Measurements from ENCODE around the gene DNAH5. TPM values are rescaled to one million over a fixed set of nuclear protein-coding genes. Genes with fewer than 3 reads are reported as not detected.

The DNAH5 gene
- polyA plus RNA-seq, 2 donors: 0.08 to 0.12 TPM

DNA sequence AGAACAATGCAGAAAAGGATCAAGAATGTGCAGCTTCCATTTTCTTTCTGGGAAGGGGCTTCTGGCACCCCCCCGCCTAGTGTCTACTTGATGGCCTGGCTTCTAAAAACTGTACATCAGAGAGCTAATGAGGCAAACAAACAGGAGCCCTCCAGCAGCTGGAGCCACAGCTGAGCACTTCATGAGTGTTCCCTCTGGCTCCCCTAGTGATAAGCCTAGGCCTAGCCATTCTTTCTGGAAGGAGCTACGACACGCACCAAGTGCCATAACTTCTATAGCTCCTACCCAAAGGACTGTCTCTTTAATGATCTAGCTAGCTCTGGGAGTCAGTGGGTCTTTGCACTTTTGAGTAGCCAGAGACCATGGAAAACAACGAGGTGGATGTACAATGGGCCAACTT is 66.1 kb downstream of the DNAH5 start:
- Histone ChIP-seq H3K4me3 (ENCODE audit: low read depth in 1 of 2, low read length in 2 of 2) (no peak overlapping the region), H3K9me3 (ENCODE audit: control insufficient read depth in 2 of 2, insufficient read depth in 1 of 2, low read depth in 1 of 2, low read length in 1 of 2) (peaks cover 0 to 2% of the 10 kb centered on the region in 2 donors)
- WGBS, 2 donors: 76 to 78% methylated on average over 4 of the region's 4 CpGs

DNA sequence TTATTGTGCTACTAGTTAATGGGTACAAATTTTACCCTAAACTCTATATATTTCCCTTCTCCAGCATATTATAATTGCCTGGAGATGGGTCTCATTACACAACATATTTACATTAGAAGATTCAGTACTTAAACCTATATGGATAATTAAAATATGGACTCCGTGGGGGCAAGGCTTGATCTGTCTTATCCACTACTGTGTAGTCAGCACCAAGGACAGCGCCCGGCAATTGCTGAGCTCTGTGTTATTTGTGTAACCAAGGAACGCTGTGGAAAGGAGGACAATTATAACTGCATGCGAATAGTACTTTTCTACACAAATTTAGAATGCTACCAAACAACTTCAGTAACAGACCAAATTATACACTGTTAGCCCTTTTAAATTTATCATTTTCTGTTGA is 77.7 kb downstream of the DNAH5 start:
- no peaks in the 10 kb centered on the region for H3K36me3 ChIP-seq (ENCODE audit: control insufficient read depth in 2 of 2, insufficient read depth in 2 of 2, low read length in 1 of 2)
- no peaks in the 10 kb centered on the region for H3K27me3 ChIP-seq (ENCODE audit: control insufficient read depth in 1 of 2, insufficient read depth in 2 of 2, low read length in 2 of 2)
- no peak overlapping the region for H3K27ac ChIP-seq (ENCODE audit: low read depth in 2 of 2, low read length in 1 of 2)
- no peaks in the 10 kb centered on the region for H3K4me1 ChIP-seq (ENCODE audit: control insufficient read depth in 2 of 2, insufficient read depth in 2 of 2, low read length in 1 of 2)
- WGBS, 2 donors: 24 to 25% methylated on average over 5 of the region's 5 CpGs
- H3K4me3 ChIP-seq (ENCODE audit: low read depth in 1 of 2, low read length in 2 of 2): no peak overlapping the region
- H3K9me3 ChIP-seq (ENCODE audit: control insufficient read depth in 2 of 2, insufficient read depth in 1 of 2, low read depth in 1 of 2, low read length in 1 of 2): peaks cover 0 to 3% of the 10 kb centered on the region in 2 donors

More for the DNA sequence above, 66.1 kb downstream of the DNAH5 start:
- Histone ChIP-seq H3K36me3 (ENCODE audit: control insufficient read depth in 2 of 2, insufficient read depth in 2 of 2, low read length in 1 of 2) (no peaks in the 10 kb centered on the region), H3K4me1 (ENCODE audit: control insufficient read depth in 2 of 2, insufficient read depth in 2 of 2, low read length in 1 of 2) (no peaks in the 10 kb centered on the region), H3K27ac (ENCODE audit: low read depth in 2 of 2, low read length in 1 of 2) (no peak overlapping the region), H3K27me3 (ENCODE audit: control insufficient read depth in 1 of 2, insufficient read depth in 2 of 2, low read length in 2 of 2) (no peaks in the 10 kb centered on the region)

DNA sequence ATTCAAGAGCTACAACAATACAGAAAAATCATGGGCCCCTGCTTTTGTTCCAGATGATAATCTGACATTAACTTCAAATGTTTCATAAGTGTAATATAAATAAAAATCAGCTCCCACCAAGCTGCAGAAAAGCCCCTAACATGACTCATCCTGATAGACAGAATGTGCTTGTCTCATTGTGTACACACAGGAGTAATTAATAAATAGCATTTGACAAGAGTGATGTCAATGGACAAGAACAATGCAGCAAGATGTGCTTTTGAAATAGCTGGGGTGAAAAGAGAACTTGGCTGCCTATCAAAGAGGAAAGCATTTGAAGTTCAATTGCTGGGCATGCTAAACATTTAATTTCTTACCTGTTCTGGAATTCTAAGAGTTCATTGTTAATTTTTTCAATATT is 79.2 kb downstream of the DNAH5 start:
- Histone ChIP-seq H3K27me3 (ENCODE audit: control insufficient read depth in 1 of 2, insufficient read depth in 2 of 2, low read length in 2 of 2) (no peaks in the 10 kb centered on the region), H3K4me3 (ENCODE audit: low read depth in 1 of 2, low read length in 2 of 2) (no peak overlapping the region), H3K36me3 (ENCODE audit: control insufficient read depth in 2 of 2, insufficient read depth in 2 of 2, low read length in 1 of 2) (no peaks in the 10 kb centered on the region), H3K4me1 (ENCODE audit: control insufficient read depth in 2 of 2, insufficient read depth in 2 of 2, low read length in 1 of 2) (no peaks in the 10 kb centered on the region), H3K27ac (ENCODE audit: low read depth in 2 of 2, low read length in 1 of 2) (no peak overlapping the region), H3K9me3 (ENCODE audit: control insufficient read depth in 2 of 2, insufficient read depth in 1 of 2, low read depth in 1 of 2, low read length in 1 of 2) (peaks cover 0 to 3% of the 10 kb centered on the region in 2 donors)

GRCh38 chr5:13860146-13860545 is 84.3 kb downstream of the DNAH5 start:
- Histone ChIP-seq H3K9me3 (ENCODE audit: control insufficient read depth in 2 of 2, insufficient read depth in 1 of 2, low read depth in 1 of 2, low read length in 1 of 2) (peaks cover 0 to 3% of the 10 kb centered on the region in 2 donors), H3K36me3 (ENCODE audit: control insufficient read depth in 2 of 2, insufficient read depth in 2 of 2, low read length in 1 of 2) (no peaks in the 10 kb centered on the region), H3K27me3 (ENCODE audit: control insufficient read depth in 1 of 2, insufficient read depth in 2 of 2, low read length in 2 of 2) (no peaks in the 10 kb centered on the region), H3K27ac (ENCODE audit: low read depth in 2 of 2, low read length in 1 of 2) (no peak overlapping the region), H3K4me1 (ENCODE audit: control insufficient read depth in 2 of 2, insufficient read depth in 2 of 2, low read length in 1 of 2) (no peaks in the 10 kb centered on the region), H3K4me3 (ENCODE audit: low read depth in 1 of 2, low read length in 2 of 2) (no peak overlapping the region)
- 74 to 78% methylated on average over 4 of the region's 4 CpGs for WGBS, 2 donors

GRCh38 chr5:13859270-13860065 is 85.0 kb downstream of the DNAH5 start:
- H3K27ac ChIP-seq (ENCODE audit: low read depth in 2 of 2, low read length in 1 of 2): no peak overlapping the region
- WGBS, 2 donors: 63 to 67% methylated on average over 5 of the region's 5 CpGs
- H3K9me3 ChIP-seq (ENCODE audit: control insufficient read depth in 2 of 2, insufficient read depth in 1 of 2, low read depth in 1 of 2, low read length in 1 of 2): peaks cover 0 to 3% of the 10 kb centered on the region in 2 donors
- no peaks in the 10 kb centered on the region for H3K27me3 ChIP-seq (ENCODE audit: control insufficient read depth in 1 of 2, insufficient read depth in 2 of 2, low read length in 2 of 2)
- H3K4me1 ChIP-seq (ENCODE audit: control insufficient read depth in 2 of 2, insufficient read depth in 2 of 2, low read length in 1 of 2): no peaks in the 10 kb centered on the region
- no peak overlapping the region for H3K4me3 ChIP-seq (ENCODE audit: low read depth in 1 of 2, low read length in 2 of 2)
- no peaks in the 10 kb centered on the region for H3K36me3 ChIP-seq (ENCODE audit: control insufficient read depth in 2 of 2, insufficient read depth in 2 of 2, low read length in 1 of 2)

DNA sequence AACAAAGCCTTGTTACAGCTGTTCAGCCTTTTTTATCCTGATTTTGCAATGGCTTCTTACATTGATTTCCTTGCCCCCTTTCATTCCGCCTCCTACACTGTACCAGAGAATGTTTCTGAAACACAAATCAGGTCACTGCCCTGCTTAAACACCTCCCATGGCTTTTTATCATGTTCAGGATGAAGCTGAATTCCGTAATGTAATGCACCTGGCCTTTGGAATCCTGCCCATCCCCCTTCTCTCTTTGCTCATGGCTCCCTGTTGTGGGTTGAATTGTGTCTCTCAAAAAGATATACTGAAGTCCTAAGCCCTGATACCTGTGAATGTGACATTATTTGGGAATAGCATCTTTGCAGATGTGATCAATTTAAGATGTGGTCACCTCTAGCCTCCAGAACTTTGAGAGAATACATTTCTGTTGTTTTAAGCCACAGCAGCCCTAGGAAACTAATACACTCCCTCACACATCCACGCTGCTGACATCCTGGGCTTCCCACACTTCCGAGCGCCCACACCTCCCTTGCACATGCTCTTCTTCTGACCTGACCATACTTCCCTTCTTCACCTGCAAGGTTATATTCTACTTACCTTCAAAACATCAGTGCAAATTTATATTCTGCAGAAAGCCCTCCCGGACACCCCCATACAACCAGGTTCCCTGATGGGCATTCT is 101.2 kb downstream of the DNAH5 start:
- no peak overlapping the region for H3K27ac ChIP-seq (ENCODE audit: low read depth in 2 of 2, low read length in 1 of 2)
- no peak overlapping the region for H3K4me3 ChIP-seq (ENCODE audit: low read depth in 1 of 2, low read length in 2 of 2)
- no peaks in the 10 kb centered on the region for H3K9me3 ChIP-seq (ENCODE audit: control insufficient read depth in 2 of 2, insufficient read depth in 1 of 2, low read depth in 1 of 2, low read length in 1 of 2)
- 73 to 75% methylated on average over 6 of the region's 6 CpGs for WGBS, 2 donors
- no peaks in the 10 kb centered on the region for H3K36me3 ChIP-seq (ENCODE audit: control insufficient read depth in 2 of 2, insufficient read depth in 2 of 2, low read length in 1 of 2)
- no peaks in the 10 kb centered on the region for H3K4me1 ChIP-seq (ENCODE audit: control insufficient read depth in 2 of 2, insufficient read depth in 2 of 2, low read length in 1 of 2)
- H3K27me3 ChIP-seq (ENCODE audit: control insufficient read depth in 1 of 2, insufficient read depth in 2 of 2, low read length in 2 of 2): no peaks in the 10 kb centered on the region

DNA sequence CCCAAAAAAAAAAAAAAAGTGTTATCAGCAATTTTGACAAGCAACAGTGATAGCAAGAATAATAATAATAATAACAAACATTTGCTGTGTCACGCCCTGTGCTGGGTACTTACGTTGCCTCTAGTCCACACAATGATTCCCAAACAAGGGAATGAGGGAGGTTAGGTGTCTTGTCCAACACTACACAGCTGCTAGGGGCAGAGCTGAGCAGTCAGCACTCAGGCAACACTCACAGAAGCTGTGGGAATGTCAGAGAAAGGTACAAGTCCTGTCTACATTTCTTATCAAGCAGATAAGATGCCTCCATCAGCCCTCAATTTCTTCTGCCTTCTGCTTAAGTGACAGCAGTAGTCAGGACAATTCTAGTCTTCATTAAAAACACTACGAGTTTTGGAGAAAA is 111.0 kb downstream of the DNAH5 start:
- 41 to 47% methylated on average over 3 of the region's 3 CpGs for WGBS, 2 donors
- Histone ChIP-seq H3K27ac (ENCODE audit: low read depth in 2 of 2, low read length in 1 of 2) (no peak overlapping the region), H3K9me3 (ENCODE audit: control insufficient read depth in 2 of 2, insufficient read depth in 1 of 2, low read depth in 1 of 2, low read length in 1 of 2) (no peaks in the 10 kb centered on the region), H3K4me3 (ENCODE audit: low read depth in 1 of 2, low read length in 2 of 2) (no peak overlapping the region), H3K36me3 (ENCODE audit: control insufficient read depth in 2 of 2, insufficient read depth in 2 of 2, low read length in 1 of 2) (no peaks in the 10 kb centered on the region), H3K27me3 (ENCODE audit: control insufficient read depth in 1 of 2, insufficient read depth in 2 of 2, low read length in 2 of 2) (no peaks in the 10 kb centered on the region), H3K4me1 (ENCODE audit: control insufficient read depth in 2 of 2, insufficient read depth in 2 of 2, low read length in 1 of 2) (no peaks in the 10 kb centered on the region)

- Histone ChIP-seq H3K27me3 (ENCODE audit: control insufficient read depth in 1 of 2, insufficient read depth in 2 of 2, low read length in 2 of 2) (no peaks in the 10 kb centered on the region), H3K9me3 (ENCODE audit: control insufficient read depth in 2 of 2, insufficient read depth in 1 of 2, low read depth in 1 of 2, low read length in 1 of 2) (peaks cover 0 to 2% of the 10 kb centered on the region in 2 donors), H3K36me3 (ENCODE audit: control insufficient read depth in 2 of 2, insufficient read depth in 2 of 2, low read length in 1 of 2) (no peaks in the 10 kb centered on the region), H3K4me1 (ENCODE audit: control insufficient read depth in 2 of 2, insufficient read depth in 2 of 2, low read length in 1 of 2) (no peaks in the 10 kb centered on the region), H3K4me3 (ENCODE audit: low read depth in 1 of 2, low read length in 2 of 2) (no peak overlapping the region), H3K27ac (ENCODE audit: low read depth in 2 of 2, low read length in 1 of 2) (no peak overlapping the region)
- WGBS, 2 donors: 35 to 39% methylated on average over 3 of the region's 3 CpGs
These were observed 113.1 kb downstream of the DNAH5 start for GRCh38 chr5:13831351-13831750.

DNA sequence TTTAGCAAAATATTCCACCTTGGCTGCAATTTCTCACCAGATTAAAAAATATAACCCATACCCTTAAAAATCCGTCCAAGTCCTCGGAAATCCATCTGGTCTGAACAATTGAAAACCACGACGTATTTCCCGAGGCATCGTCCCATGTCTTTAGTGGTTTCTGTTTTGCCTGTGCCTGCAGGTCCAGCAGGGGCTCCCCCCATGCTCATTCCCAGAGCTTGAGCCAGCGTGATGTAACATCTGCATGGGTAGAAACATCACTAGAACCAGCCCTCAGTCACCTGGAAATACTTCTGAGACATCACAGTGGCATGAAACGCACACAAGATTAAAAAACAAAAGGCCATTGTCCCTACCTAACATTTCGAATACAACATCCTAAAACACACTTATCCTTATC is 114.0 kb downstream of the DNAH5 start:
- H3K27me3 ChIP-seq (ENCODE audit: control insufficient read depth in 1 of 2, insufficient read depth in 2 of 2, low read length in 2 of 2): no peaks in the 10 kb centered on the region
- H3K4me3 ChIP-seq (ENCODE audit: low read depth in 1 of 2, low read length in 2 of 2): no peak overlapping the region
- H3K36me3 ChIP-seq (ENCODE audit: control insufficient read depth in 2 of 2, insufficient read depth in 2 of 2, low read length in 1 of 2): no peaks in the 10 kb centered on the region
- no peaks in the 10 kb centered on the region for H3K4me1 ChIP-seq (ENCODE audit: control insufficient read depth in 2 of 2, insufficient read depth in 2 of 2, low read length in 1 of 2)
- 50 to 55% methylated on average over 9 of the region's 9 CpGs for WGBS, 2 donors
- H3K27ac ChIP-seq (ENCODE audit: low read depth in 2 of 2, low read length in 1 of 2): no peak overlapping the region
- peaks cover 0 to 2% of the 10 kb centered on the region in 2 donors for H3K9me3 ChIP-seq (ENCODE audit: control insufficient read depth in 2 of 2, insufficient read depth in 1 of 2, low read depth in 1 of 2, low read length in 1 of 2)

DNA sequence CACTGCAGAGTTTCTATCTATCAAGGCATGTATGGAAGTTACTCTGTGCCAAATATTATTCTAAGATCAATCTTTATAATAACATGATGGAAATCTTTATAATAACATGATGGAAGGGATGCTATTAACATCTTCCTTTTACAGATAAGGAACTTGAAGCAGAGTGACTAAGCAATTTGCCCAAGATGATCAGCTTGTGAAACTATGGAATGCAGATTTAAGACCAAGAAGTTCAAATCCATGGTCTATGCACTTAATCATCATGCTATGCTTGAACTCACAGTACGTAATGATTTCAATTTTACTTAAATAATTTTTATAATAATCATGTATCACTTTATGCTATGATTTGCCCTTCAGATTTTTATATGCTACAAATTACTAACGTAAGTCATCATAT is 123.1 kb downstream of the DNAH5 start:
- no peaks in the 10 kb centered on the region for H3K36me3 ChIP-seq (ENCODE audit: control insufficient read depth in 2 of 2, insufficient read depth in 2 of 2, low read length in 1 of 2)
- H3K4me3 ChIP-seq (ENCODE audit: low read depth in 1 of 2, low read length in 2 of 2): no peak overlapping the region
- H3K4me1 ChIP-seq (ENCODE audit: control insufficient read depth in 2 of 2, insufficient read depth in 2 of 2, low read length in 1 of 2): no peaks in the 10 kb centered on the region
- WGBS, 2 donors: 85 to 88% methylated on average over 2 of the region's 2 CpGs
- H3K27me3 ChIP-seq (ENCODE audit: control insufficient read depth in 1 of 2, insufficient read depth in 2 of 2, low read length in 2 of 2): no peaks in the 10 kb centered on the region
- peaks cover 0 to 3% of the 10 kb centered on the region in 2 donors for H3K9me3 ChIP-seq (ENCODE audit: control insufficient read depth in 2 of 2, insufficient read depth in 1 of 2, low read depth in 1 of 2, low read length in 1 of 2)
- no peak overlapping the region for H3K27ac ChIP-seq (ENCODE audit: low read depth in 2 of 2, low read length in 1 of 2)

Data from esophagus (tissue), 2 donors.